SU-DHL-6 (cell line): ENCODE data around the gene PFKL.

Experiments
- CTCF ChIP-seq: fragments of 200-600 bp; sonication (generic); IDR thresholded peaks from one replicate; pipeline ENCODE4 v1.5.1; 2017; ENCODE audit warnings: antibody characterized with exemption, mild to moderate bottlenecking, low read length, moderate library complexity; ENCODE audit not compliant: insufficient read depth, poor library complexity, severe bottlenecking
- EZH2phosphoT487 ChIP-seq: fragments of 200-600 bp; sonication (generic), shearing (Covaris generic); conservative IDR thresholded peaks from 2 replicates; pipeline ENCODE4 v1.6.1; 2018; ENCODE audit warnings: mild to moderate bottlenecking, antibody characterized with exemption, low read length, moderate library complexity, mixed read lengths

- TF ChIP-seq CTCF (no peak), EZH2phosphoT487 (no peak)
These were observed 27.7 kb downstream of the PFKL start for GRCh38 chr21:44327603-44327974.
